HG03457 (cell line): ENCODE data around the gene SLC32A1.

Experiments used
- ATAC-seq: cut with Tn5 transposase; IDR thresholded peaks from one replicate; pipeline ENCODE4 v1.9.1; 2021; ENCODE audit warnings: moderate number of reproducible peaks; ENCODE audit not compliant: unreplicated experiment

Gene SLC32A1

DNA sequence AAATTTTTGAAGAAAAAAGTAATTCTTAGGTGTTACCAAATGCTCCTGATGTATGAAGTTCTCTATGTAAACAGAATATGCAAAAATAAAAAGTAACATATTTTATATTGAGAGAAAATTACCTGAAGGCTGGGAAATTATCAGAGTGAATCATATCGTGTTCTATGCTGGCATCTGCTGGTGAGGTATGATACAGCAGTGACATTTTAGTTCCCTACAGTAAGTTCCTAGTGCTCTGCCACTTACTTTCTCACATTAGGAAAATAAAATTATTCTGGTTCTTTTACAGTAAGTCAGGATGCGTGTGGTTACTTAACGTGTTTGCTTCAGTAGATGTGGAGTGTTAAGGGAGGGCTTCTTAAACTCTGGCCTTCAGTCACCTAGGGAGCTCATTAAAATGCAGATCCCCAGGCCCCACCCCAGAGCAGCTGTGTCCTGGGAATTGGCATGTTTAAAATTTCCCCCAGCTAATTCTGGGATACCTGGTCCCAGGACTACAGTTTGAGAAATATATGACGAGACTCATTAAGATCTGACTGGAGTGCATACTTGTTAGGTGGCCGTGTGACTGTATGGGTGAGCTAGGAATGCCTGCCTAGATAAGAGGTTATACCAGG, 27.2 kb downstream of the SLC32A1 start:
- ATAC-seq, result no peak

DNA sequence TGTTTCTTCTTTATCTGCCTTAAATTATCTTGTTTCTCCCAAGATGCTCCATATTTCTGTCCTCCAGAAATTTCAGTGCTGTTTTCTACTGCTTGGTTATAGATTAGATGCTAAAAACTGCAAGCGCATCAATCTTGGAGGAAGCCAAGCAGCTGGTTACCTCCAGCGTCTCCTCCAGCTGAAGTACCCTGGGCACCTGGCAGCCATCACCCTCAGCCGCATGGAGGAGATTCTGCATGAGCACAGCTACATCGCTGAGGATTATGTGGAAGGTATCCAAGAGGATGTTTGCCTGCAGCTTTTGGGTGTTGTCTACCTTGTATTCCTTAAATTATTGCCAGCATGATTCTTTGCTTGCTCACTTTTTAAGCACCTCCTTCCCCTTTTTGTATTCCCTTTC, 27.7 kb downstream of the SLC32A1 start:
- no peak for ATAC-seq

DNA sequence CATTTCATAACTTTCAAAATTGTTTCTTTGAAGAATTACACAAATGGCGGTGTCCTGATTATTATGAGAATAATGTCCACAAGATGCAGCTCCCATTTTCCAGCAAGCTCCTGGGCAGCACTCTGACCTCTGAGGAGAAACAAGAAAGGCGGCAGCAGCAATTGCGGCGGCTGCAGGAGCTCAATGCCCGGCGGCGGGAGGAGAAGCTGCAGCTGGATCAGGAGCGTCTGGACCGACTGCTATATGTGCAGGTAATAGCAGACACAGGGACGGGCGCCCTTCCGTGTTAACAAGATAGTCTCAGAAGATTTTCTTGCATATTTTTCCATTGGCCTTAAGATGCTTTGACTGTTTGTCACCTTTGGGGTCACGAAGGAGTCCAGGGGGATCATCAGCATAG, 30.6 kb downstream of the SLC32A1 start:
- ATAC-seq, result no peak

DNA sequence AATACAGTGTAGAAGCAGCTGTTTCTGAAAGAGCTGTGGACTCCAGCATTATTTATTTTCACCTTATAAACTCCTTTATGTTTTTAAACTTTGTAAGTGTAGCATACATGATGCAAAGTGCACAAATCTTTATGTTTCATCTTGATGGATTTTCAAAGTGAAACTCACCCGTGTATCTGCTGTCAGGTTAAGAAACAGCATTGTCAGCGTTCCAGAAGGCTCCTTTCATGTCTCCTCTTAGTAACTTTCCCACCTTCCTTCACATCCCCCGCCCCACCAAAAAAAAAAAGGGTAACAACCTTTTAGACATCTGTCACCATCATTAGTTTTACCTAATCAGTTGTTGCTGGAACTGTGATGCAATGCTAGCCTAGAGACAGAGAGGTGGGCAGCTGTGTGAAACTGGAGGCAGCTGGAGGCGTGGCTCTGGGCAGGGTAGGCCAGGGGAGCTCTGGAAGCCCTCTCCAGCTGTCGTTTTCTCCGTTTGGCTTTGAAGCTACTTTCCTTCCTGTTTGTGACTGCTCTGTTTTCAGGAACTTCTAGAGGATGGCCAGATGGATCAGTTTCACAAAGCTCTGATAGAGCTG, 31.1 kb downstream of the SLC32A1 start:
- no peak for ATAC-seq

DNA sequence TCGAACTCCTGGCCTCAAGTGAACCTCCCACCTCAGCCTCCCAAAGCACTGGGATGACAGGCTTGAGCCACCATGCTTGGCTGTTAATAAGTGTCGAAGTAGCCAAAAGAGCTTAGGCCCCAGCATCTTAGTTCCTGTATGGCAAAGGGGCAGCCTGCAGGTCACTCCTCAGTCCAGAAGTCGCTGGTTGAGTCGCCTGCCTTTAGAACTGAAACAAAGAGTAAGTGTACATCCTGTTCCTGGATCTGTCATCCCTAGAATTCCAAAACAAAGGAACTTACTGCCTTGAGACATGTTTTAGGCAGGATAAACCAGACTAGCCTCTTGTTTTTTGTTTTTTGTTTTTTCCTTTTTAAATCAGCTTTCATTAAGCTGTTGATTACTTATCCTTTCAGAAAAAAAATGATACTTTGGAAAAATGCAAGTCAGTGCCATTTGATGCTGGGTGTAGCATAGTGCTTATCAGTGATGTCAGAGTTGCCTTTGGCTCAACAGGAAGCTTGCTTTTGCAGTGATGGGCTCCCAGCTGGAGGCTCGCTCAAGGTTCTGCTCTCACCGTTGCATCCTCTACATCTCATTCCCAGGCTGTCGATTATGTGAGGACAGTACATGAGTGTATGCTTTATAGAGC, 33.0 kb downstream of the SLC32A1 start:
- ATAC-seq, result no peak

DNA sequence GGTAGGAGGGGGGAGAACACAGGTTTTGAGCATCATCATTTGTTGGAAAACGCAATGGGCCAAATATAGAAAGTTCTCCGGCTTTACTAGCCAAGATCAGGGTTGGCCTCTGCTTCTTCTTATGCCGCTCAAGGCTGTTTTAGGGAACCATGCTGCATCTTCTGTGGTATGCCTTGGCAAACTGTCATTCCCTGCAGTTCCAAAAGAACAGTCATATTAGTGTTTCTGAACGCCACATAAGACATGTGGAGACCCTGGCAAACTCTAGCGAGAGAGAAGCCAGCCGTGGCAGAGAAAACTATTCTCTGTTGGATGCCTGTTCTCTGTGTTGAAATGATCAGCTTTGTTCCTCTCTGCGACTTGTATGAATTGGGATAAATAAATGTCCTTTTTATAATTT, 34.8 kb downstream of the SLC32A1 start:
- no peak for ATAC-seq

DNA sequence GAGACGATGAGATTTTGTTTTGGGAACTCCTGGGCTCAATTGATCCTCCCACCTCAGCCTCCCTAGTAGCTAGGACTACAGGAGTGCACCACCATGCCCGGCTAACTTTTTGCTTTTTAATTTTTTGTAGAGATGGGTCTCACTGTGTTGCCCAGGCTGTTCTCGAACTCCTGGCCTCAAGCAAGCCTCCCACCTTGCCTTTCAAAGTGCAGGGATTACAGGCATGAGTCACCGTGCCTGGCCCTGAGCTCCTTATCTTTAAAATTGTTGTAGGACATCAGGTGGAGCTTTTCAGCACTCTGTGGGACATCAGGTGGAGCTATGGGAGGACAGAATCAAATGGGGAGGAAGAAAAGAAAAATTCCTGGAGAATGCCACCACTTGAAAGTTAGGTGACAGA, 36.7 kb downstream of the SLC32A1 start:
- ATAC-seq, result no peak

DNA sequence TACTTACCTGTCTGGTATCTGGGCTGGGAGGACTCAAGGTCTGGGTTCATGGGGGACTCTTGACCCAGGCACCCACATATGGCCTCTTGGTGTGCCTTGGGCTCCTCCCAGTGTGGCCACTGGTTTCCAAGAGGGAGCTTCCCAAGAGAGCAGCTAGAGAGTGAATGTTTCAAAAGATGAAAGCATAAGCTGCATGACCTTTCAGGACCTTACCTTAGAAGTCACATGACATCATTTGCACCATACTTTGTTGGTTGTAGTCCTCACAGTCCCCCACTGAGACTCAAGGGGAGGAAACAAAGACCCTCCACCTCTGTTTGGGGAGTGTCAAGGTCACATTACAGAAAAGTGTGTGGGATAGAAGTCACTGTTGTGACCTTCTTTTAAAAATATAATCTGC, 37.9 kb downstream of the SLC32A1 start:
- no peak for ATAC-seq

DNA sequence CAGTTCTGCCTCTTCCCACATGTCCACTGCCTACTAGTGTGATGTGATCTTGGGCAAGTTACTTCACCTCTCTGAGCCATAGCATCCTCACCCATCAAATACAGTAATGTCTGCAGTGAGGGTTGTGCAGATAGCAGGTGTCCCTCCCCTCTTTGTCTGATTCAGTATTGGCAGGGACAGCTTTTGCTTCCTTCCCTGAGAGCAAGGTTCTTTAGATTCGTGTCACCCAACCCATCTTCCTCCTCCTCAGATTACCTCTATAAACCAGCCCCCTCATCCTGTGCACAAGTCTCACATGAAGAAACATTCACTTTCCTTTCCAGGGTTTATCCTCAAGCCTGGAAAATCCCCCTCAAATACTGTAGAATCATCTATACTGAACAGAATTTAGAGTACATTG, 39.3 kb downstream of the SLC32A1 start:
- ATAC-seq, result no peak

DNA sequence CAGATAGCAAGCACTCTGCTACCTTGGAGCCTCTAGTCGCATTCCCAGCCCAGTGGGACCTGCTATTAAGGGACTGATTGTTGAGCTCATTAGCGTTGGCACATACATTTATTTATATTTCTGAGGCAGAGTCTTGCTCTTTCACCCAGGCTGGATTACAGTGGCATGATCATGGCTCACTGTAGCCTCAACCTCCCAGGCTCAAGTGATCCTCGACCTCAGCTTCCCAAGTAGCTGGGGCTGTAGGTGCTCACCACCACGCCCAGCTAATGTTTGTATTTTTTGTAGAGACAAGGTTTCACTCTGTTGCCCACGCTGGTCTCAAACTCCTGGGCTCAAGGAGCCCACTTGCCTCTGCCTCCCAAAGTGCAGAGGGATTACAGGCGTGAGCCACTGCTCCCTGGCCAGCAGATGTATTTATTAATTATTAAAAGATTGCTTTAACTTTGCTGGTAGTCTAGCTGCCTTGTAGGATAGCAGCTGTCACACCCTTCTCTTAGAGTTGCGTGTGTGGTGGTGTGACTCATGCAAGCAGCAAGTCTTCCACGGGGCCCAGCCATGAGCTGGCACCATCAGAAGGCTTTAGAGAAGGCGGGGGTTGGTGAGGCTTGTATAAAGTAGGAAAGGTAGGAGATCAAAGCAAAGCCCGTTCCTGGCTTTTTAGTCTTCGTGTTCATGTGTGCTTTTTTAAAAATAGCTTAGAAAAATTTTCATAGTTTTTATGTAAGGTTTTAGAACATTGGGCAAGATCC, 40.5 kb downstream of the SLC32A1 start:
- no peak for ATAC-seq

DNA sequence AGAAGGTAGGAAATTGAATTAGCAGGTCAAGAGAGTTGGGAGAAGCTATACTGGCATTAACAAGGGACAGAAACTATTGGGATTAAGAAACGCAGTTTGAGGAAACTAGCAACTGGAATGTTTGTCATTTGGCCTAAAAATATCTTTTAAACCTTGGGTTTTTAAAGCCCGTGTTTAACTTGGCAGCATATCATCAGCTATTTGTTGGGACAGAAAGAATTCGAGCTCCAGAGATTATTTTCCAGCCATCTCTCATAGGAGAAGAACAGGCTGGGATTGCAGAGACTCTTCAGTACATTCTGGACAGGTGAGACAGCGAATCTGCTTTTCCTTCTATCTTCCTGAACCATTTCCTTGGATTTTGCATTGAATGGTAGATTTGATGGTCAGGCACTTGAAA, 41.8 kb downstream of the SLC32A1 start:
- no peak for ATAC-seq

DNA sequence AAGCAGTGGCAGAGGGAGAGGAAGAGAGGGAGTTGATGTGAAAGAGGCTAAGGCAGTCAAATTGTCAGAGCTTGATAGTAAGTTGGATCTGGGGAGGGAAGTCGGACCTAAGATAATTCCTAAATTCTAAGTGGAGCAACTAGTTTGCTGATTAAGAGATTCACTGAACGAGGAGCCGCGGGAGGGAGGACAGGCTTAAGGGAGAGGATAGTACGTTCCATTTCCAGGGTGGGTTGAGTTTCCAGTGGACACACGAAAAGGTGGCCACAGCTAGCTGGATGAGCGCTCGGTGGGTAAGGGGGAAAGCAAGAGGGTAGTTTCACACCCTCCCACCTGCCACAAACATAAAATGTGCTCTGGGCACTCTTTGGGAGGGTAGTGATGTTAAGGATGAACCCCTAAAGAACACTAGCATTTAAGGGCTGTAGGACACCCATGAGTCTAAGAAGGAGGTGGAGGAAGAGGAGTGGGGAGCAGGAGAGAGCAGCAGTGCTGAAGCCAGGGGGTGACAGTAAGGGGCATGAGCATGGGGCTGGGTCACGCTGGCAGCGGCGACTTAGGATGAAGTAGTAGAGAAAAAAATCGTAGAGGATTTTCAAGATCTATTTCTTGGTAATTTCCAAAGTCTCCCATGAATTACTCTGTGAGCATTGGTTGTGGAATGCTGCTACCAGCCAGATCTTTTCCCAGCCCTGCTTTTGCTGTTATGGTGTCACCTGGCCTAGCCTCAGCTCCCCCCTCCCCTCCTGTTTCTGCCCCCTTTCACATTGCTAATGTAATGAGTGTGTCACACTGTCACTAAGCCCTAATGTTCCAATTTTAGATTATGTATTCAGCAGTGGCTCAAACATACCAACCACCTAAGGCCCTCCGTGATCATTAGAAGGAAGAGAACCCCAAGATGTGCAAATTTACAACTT, 45.4 kb downstream of the SLC32A1 start:
- ATAC-seq, result no peak

DNA sequence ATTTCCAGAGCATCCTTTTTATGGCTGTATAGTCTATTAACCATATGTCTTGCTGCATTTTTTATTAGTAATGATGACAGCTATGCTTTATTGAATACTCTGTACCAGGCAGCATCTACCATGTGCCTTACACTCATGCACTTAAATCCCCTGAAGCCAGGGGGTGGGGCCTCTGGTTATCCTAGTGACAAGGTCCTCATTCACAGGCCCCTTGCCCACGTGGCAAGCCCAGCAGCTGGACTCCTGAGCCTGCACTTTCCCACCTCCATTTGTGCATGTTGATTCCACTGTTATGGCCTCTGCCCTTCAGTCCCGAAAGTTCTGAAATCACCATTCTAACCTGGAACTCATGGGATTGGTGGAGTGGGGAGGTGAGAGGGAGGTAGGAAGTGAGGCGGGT, 46.3 kb downstream of the SLC32A1 start:
- ATAC-seq, result no peak

DNA sequence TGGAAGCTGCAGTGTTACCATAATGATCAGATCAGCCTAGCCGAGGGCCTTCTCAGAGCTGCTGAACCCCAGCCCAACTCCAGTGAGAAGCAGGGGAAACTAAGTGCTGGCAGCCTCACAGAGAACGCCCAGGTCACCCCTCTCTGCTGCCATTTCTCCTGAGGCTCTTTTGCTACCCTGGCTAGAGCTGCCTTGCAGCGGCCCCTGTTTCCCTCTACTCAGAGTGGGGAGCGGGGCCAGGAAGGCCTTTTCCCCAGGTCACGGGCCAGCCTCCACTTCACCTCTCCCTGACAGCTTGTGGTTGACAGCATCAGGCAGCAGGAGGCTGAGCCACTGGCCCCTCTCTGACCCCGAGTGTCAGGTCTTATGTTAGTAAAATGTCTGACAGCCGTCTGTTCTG, 46.7 kb downstream of the SLC32A1 start:
- no peak for ATAC-seq

DNA sequence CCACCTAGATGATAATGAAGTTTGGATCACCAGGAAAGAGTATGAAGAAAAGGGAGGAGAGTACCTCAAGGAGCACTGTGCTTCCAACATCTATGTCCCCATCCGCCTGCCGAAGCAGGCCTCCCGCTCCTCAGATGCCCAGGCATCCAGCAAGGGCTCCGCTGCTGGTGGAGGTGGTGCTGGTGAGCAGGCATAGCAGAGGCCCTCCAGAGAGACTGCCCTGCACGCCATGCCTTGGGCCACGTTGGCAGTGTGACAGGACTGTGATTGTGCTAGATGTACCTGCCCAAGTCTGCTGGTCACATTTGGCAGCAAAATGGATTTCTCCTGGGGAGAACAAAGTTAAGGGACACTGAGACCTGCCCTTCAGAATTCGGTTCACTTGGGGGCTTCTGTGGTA, 47.3 kb downstream of the SLC32A1 start:
- ATAC-seq, result no peak

DNA sequence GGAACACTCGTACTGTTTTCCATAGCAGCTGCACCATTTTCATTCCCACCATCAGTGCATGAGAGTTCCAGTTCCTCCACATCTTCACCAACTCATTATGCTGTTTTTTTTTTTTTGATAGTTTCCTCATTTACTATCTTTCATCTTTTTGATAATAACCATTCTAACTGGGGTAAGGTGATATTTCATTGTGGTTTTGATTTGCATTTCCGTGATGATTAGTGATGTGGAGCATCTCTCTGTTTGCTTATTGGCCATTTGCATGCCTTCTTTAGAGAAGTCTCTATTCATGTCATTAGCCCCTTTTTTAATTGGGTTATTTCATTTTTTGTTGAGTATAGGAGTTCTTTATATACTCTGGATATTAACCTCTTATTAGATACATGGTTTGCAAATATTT, 49.9 kb downstream of the SLC32A1 start:
- ATAC-seq, result no peak

DNA sequence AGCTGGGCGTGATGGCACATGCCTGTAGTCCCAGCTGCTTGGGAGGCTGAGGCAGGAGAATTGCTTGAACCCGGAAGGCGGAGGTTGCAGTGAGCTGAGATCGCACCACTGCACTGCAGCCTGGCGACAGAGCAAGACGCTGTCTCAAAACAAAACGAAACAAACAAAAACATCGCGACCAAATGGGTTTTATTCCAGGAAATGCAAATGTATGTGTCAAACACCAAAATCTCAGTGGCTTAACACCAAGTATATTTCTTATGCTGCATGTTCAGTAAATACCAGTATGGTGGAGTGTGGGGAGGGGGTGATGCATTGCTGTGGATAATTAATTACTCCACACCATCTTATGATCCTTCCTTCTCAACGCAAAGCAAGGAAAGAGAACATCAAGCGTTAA, 52.1 kb downstream of the SLC32A1 start:
- no peak for ATAC-seq
